Activated CD4-positive, alpha-beta T cell treated with anti-CD3 and anti-CD28 coated beads, Interleukin-2, amount 50 U/mL, for 4 hours (primary cell): ENCODE results near the gene IFIT2.
"Not testable (repeated sequence)": the region's sequence is repeated elsewhere in the genome, so short reads cannot be mapped to it uniquely, and the experiment has no call there.

Experiments used
- DNase-seq, 2 experiments: peaks; one replicate each; pipeline ENCODE4 v3.0.0-alpha.2; 2020

IFIT2 gene

DNA sequence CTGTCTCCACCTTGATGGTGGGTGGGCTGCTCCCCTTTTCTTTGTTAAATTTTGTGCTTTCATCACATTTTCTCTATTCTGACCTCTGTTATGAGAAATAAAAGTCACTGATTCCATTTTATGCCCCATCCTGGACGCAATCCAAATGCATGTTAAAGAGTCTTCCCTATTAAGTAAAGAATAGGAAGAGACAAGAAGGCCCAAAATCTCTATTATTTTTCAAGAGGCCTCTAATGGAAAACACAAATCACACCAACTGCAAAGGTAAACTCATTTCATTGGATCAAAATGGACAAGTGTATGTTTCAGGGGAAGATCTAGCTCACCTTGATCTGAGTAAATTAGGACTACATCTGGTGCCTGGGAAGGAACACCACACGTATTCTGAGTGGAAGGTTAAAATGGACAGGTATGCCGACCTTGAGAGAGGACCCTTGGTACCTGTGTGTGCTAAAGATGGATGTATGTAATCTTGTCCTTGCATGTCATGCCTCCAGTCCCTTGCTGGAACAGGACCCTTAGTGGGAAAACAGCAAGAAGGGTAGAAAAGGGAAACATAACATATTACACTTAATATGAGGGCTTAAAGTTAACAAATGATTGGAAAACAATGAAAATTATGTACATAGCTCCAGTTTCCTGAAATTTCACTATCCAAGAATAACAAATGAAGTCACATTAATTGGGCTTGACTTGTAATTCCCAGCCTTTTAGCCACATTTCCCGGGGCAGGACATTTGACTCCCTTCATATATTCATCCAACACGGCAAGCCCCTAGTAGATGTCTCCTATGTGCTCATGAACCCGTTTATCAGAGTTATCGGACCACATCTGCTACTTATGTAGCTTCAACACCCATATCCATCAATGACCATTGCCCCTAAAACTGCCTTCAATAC is 7.6 kb downstream of the IFIT2 start:
- DNase-seq: no peak

DNA sequence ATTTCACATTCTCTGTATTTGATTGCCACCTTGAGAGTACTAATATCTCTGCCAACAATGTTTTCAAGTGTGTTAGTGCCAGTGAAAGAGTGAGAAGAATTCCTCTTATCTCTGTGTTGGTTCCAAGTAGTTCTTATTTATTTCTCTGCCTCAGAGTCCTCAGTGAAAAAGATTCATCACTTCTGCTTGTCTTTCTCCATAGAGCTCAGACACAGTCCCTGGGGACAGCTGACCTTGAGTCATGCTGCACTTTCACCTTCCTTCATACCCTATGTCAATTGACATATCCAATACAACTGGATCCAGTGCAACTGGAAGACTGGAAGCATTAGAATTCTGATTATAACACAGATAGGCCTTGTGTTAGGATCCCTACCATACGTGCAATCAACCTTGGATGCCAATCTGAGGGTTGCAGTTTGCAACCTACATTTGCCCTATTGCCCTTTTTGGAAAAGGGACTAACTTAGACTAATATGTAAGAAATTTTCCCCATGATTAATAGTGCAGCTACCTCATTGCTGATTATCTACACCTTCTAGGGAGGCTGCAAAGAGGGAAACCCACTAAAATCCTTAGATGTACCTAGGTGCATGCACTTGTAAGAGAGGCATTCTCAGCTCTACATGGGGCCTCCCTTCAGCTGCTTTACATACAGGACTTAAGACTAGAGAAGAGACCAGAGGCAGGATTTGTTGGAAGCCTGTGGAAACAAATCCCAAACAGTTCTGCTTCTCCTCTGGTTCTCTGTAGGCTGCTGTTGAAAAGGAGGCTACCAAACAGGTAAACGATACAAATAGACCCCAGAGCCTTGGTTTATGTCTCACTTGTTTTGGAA is 8.4 kb downstream of the IFIT2 start:
- DNase-seq: no peak

DNA sequence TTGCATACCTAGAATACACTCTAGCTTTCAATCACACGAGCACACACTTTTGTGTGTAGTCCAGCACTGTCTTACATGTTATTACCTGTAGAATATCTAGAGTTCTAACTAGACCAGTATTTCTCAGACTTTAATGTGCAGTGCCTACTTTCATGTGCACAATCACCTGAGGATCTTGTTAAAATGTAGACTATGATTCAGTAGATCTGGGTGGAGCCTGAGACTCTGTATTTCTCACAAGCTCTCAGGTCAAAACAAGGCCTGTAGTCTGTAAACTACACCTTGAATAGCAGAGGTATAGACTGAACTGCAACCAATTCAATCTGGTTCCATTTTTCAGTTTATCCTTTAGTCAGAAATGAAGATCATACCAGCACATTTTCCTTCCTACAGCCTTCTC is 11.1 kb downstream of the IFIT2 start:
- DNase-seq: no peak

DNA sequence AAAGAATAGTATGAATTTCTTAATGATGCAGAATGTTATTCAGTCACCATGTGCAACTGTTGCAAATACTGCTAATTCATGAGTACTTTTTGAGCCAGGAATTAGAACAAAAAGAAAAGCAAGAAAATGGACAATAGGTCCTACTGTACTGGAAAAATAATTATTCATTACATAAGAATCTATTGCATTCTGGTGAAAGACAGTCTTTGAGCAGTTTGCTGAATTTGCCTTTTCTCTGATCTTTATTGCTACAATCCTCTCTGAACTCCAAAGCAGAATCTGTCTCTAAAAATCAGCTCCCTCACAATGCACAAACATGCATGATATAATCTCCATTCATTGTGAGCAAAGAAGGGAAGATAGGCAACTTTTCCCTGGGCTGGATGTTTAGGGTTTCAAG is 12.8 kb downstream of the IFIT2 start:
- DNase-seq: no peak

DNA sequence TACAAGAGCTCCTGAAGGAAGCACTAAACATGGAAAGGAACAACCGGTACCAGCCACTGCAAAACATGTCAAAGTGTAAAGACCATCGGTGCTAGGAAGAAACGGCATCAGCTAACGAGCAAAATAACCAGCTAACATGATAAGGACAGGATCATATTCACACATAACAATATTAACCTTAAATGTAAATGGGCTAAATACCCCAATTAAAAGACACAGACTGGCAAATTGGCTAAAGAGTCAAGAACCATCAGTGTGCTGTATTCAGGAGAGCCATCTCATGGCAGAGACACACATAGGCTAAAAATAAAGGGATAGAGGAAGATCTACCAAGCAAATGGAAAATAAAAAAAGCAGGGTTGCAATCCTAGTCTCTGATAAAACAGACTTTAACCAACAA is 16.2 kb downstream of the IFIT2 start:
- DNase-seq: not testable (repeated sequence)

DNA sequence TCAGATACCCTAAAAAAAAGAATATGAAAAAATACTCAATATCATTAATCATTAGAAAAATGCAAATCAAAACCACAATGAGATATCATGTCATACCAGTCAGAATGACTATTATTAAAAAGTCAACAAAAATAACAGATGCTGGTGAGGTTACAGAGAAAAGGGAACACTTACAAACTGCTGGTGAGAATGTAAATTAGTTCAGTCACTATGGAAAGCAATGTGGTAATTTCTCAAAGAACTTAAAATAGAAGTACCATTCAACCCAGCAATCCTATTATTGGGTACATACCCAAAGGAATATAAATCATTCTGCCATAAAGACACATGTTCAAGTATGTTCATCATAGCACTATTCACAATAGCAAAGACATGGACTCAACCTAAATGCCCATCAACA is 23.2 kb downstream of the IFIT2 start:
- not testable (repeated sequence) for DNase-seq

DNA sequence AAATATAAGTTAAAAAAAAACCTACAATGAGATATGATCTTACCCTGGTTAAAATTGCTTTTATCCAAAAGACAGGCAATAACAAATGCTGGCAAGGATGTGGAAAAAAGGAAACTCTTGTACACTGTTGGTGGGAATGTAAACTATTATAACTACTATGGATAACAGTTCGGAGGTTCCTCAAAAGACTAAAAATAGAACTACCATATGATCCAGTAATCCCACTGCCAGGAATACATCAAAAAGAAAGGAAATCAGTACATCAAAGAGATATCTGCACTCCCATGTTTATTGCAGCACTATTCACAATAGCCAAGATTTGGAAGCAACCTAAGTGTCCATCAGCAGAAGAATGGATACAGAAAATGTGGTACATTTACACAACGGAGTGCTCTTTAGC is 24.0 kb downstream of the IFIT2 start:
- not testable (repeated sequence) for DNase-seq

DNA sequence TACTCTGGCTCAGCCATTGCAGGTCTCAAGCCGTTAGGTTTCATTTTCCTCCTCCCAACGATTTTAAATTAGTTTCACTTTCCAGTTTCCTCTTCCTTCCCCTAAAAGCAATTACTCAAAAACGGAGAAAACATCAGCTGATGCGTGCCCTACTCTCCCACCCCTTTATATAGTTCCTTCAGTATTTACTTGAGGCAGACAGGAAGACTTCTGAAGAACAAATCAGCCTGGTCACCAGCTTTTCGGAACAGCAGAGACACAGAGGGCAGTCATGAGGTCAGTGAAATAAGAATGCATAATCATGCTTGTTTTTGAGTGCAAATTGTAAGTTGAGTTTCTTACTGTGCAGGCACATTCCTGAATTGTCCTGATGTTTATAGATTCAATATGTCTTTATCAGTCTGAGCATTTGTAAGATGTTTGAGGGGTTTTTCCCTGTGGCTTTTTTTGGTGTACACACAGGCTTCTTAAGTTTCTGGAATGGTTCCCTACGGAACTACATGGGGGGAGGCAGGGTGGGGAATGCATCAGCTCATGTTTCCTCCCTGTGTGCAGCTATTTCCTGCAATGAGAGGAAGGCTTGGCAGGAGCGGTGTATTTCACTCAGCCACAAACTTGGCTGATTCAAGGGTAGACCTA is 26.1 kb downstream of the IFIT2 start, which contains the start of gene IFIT3:
Gene IFIT3 (plus strand): TSS at position 195 of the 639 bp plus-strand sequence. CDS start 77 bp downstream, at position 272.
- no peak for DNase-seq

DNA sequence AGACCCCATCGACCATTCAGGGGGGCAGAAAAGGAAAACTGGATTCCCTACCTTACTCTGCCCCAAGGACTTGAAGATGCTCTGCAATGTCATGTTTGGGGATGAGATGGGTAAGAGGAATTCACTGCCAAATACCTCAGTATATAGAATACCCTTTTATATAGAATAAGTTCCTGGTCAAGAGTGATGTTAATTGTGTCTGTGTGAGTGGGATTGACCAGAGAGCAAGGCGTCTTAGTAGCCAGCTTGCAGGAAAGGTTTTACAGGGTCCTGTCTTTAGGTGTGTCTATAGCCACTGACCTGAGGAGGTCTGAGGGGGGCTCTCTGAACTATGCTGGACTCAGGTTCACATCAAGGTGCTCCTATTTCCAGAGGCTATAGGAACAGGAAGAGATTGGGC is 27.3 kb downstream of the IFIT2 start:
- DNase-seq: no peak

DNA sequence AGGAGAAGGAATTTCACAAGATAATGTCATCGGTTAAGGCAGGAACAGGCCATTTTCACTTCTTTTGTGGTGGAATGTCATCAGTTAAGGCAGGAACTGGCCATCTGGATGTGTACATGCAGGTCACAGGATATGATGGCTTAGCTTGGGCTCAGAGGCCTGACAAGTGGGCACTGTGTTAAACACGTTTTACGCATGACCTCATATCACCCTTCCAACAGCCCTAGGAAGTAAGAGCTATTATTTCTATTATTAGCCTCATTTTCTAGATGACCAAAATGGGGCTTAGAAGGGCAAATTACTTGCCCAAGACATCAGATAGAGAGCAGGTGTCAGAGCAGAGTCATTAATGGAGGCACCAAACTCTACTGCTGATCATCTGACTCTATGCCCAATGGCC is 28.2 kb downstream of the IFIT2 start:
- not testable (repeated sequence) for DNase-seq

DNA sequence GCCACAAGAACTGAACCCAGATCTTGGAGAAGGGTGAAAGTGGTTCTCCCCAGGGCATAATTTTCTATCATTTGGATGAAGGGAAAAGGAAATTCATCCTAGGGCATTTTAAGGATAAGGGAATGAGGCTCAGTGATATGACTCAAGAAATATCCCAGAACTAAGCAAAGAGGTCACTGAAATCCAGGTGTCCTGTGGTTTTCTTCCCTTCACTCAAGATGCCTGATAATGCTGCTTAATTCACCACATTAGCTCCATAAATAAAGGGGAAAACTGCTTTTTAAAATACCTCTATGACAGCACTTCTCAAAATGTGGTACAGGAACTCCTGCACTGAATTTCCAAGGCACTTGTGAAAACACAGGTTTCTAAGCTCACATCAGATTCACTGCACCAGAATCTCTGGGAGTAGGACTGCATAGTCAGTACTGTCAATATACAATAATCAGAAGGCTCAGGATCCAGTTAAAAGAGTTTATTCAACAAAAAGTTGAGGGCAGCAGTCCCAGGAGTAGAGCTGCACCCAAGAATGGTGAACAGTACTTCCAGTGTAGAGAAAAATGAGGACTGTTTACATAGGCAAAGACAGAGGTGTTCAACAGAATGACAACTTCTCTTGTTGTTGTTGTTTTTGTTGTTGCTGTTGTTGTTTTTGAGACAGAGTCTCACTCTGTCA is 28.8 kb downstream of the IFIT2 start:
- DNase-seq: no peak

DNA sequence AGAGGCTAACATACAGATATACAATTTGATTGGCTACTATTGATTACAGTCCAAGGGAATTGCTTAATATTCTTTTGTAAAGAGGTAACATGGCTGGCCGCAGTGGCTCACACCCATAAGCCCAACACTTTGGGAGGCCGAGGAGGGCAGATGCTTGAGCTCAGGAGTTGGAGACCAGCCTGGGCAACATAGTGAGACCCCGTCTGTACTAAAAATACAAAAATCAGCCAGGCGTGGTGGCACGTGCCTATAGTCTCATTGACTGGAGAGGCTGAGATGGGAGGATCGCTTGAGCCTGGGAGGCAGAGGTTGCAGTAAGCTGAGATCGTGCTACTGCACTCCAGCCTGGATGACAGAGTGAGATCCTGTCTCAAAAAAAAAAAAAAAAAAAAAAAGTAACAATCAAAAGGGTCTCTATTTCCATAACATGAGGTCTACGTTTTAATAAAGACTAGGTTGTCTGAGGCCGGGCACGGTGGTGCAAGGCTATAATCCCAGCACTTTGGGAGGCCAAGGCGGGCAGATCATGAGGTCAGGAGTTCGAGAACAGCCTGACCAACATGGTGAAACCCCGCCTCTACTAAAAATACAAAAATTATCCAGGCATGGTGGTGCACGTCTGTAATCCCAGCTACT is 29.8 kb downstream of the IFIT2 start:
- not testable (repeated sequence) for DNase-seq

DNA sequence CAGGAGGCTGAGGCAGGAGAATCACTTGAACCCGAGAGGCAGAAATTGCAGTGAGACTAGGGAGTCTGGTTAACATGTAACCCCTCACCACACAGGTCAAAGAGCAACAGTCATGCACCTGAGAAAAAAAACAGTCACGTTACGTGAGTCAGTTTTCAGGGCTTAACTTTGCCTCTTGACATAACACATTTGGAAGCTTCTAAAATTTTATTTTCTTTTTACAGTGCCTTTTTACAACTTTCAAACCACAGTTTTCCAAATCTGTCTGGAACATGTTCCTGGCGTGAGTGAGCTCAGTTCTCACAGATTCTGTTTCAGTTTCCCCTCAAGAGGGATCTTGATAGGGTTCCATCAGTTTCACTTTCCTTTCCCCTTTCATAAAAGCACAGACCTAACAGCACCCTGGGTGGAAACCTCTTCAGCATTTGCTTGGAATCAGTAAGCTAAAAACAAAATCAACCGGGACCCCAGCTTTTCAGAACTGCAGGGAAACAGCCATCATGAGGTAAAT is 30.3 kb downstream of the IFIT2 start:
- peak in 1 of 2 experiments; percentile 18 for DNase-seq

DNA sequence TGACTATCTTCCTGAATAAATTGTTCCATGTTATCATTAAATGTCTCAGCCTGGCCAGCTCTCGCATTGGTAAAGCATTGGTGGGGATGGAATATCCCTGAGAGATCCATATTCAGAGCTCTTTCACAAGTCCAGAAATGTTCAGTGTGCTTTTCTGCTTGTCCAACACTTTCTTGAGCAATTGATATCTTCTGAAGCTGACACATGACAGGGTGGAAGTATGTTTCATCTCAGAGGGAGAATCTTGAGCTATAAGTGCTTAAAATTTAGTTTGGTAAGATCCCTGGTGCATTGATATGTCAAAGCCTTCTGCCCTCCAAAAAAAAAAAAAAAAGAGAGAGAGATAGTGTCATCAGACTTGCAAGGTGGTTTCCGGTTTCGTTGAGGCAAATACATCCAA is 33.4 kb downstream of the IFIT2 start:
- no peak for DNase-seq

DNA sequence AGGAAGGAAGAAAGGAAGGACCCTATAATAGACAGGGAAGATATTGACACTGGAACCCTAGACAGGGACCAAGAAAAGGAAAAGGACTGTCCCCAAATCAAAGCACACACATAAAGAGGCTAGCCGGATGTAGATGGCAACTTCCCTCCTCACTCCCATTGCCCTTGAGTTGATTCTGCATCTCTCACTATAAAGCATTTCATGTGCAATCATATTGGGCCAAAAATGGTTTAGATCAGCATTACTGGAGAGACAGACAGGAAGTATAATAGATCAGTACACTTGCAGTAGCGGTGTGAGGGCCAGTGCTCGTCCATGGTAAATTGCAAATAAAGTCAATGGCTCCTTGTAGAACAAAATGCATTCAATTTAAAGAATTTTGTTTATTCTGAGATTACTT is 34.4 kb downstream of the IFIT2 start:
- no peak for DNase-seq

DNA sequence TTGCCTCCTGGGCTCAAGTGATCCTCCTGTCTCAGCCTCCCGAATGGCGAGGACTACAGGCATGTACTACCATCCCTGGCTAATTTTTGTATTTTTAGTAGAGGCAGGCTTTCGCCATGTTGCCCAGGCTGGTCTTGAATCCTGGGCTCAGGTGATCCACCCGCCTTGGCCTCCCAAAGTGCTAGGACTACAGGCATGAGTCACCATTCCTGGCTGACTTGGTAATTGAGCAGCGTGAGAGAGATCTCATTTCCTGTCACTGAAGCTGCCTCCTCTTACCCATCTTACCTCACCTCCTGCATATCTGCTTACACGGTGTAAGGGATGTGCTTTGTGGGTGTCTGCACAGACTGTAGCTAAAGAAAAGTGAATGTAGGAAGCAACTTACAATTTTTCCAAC is 35.6 kb downstream of the IFIT2 start:
- peak; percentile 28 to 33 for DNase-seq

DNA sequence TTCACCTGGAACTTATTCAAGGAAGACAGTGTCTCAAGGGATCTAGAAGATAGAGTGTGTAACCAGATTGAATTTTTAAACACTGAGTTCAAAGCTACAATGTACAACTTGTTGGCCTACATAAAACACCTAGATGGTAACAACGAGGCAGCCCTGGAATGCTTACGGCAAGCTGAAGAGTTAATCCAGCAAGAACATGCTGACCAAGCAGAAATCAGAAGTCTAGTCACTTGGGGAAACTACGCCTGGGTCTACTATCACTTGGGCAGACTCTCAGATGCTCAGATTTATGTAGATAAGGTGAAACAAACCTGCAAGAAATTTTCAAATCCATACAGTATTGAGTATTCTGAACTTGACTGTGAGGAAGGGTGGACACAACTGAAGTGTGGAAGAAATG is 36.9 kb downstream of the IFIT2 start:
- DNase-seq: no peak

DNA sequence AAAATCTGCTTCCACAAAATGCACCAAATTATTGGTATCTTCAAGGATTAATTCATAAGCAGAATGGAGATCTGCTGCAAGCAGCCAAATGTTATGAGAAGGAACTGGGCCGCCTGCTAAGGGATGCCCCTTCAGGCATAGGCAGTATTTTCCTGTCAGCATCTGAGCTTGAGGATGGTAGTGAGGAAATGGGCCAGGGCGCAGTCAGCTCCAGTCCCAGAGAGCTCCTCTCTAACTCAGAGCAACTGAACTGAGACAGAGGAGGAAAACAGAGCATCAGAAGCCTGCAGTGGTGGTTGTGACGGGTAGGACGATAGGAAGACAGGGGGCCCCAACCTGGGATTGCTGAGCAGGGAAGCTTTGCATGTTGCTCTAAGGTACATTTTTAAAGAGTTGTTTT is 38.0 kb downstream of the IFIT2 start:
- no peak for DNase-seq

DNA sequence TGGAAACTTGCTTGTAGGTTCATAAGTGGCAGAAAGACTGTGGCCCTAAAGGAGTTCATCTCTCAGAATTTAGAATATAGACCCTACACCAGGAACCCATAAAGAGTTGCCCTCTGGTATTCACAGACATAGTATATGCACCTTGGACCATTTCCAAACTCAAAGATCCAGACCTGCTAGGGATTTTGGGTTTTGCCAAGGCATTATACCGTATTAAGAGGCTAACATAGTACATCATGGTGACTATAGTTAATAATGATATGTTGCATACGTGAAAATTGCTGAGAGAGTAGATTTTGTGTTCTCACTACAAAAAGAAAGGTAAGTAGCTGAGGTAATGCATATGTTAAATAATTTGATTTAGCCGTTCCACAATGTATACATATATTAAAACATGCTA is 39.8 kb downstream of the IFIT2 start:
- DNase-seq: no peak

DNA sequence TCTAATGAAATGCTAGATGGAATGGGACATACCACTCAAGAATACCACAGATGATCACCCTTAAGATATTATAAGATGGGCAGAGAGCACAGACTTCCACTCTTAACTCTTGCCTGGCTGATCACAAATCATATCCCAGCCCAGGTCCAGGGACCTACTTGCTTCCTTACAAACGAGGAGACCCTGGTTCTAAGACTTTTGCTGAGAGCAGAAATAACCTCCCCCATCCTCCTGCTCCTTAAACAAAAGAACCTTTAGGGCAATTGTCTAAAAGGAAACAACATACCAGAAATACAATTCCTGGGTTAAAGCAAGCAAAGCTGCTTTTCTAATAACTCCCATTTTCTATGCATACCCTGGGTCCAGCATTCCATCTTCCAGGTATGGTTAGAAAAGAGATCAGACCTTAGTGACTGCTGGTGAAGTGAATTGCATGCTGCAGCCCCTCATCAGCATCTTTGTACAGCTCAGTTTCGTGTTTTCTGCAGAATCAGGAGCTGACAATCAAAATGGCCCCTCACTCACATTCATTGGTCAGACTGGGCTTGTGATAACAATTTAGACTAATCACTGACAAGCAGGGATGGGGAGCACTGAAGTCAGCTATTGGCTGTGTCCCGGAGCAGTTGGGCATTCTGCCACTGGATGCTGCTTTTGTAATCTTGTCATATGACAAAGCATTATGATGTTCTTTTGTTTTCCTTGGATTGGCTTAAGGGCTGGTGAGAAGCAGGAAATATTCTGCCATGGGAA is 40.5 kb downstream of the IFIT2 start:
- DNase-seq: no peak

DNA sequence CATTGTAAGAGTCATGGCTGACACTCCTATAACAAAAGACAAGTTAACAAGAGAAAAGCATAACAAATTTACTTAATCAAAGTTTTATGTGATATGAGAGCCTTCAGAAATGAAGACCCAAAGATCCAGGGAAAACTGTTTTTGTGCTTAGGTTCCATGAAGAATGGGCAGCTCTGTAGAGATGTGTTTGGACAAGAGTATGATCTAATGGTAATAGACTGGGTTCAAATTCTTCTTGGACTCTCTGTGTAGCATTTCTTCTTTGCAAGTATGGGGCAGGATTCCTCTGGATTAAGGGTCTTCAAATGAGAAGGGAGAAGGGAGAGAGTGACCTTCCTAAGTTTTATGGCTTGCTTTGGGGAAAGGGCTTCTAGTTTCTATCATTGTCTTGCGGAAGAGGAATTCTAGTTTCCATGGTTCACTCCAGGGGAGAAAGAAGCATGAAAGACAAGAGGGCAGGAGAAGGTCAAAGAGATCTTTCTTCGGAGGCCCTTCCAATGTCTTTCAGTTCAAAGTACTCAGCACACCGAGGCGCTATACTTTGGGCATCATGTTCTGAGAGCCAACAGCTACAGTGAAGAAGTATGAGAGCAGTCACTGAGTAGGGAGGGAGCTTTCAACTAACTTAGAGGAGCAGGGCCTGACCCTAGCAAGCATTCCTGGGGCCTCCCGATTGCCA is 41.4 kb downstream of the IFIT2 start:
- no peak for DNase-seq
